Naive thymus-derived CD4-positive, alpha-beta T cell (primary cell): ENCODE measurements around the gene LEFTY2. TPM values are rescaled to one million over a fixed set of nuclear protein-coding genes. Genes with fewer than 3 reads are reported as not detected.
"Not testable (repeated sequence)": the region's sequence is repeated elsewhere in the genome, so short reads cannot be mapped to it uniquely, and the experiment has no call there.

Experiments used
- ATAC-seq: fragments of 150-1000 bp; cut with Tn5 transposase; 2 replicates; pipeline ENCODE4 v1.10.0; 2021; ENCODE audit warnings: mild to moderate bottlenecking, moderate library complexity
- CTCF ChIA-PET: fragments of 350-600 bp; sonication (Branson Sonifier 250); formaldehyde crosslinking; loops from one replicate; lab custom pipeline; 2021; ENCODE audit warnings: antibody characterized with exemption; lab: Charles Lee
- POLR2A ChIA-PET: fragments of 350-600 bp; sonication (Branson Sonifier 250); formaldehyde crosslinking; loops from one replicate; lab custom pipeline; 2021; ENCODE audit warnings: antibody characterized with exemption, inconsistent platforms; lab: Charles Lee
- DNase-seq, 9 donors: peaks; one replicate each; pipeline versions ENCODE4 v3.0.0 to v3.0.0-alpha.2; 2020 to 2022; ENCODE audit warnings: mixed read lengths in 1 of 9
- H3K27ac ChIP-seq: one replicate; pipeline ENCODE4 v1.7.0; 2013; ENCODE audit warnings: mild to moderate bottlenecking, low read depth, low read length, moderate library complexity
- H3K27me3 ChIP-seq, 2 donors: one replicate each; pipeline ENCODE4 v1.7.0; 2013; ENCODE audit warnings: low read length in 2 of 2, mild to moderate bottlenecking in 2 of 2, moderate library complexity in 2 of 2; ENCODE audit not compliant: control insufficient read depth in 2 of 2, insufficient read depth in 2 of 2
- H3K36me3 ChIP-seq, 3 experiments: 1 replicate in 2 of 3; 2 replicates in 1 of 3; pipeline ENCODE4 v1.7.0; 2013; ENCODE audit warnings: low read length in 3 of 3, mild to moderate bottlenecking in 3 of 3, moderate library complexity in 1 of 3; ENCODE audit not compliant: insufficient read depth in 3 of 3, control insufficient read depth in 2 of 3
- H3K4me1 ChIP-seq, 2 donors: one replicate each; pipeline ENCODE4 v1.7.0; 2013; ENCODE audit warnings: low read length in 2 of 2, mild to moderate bottlenecking in 2 of 2, moderate library complexity in 1 of 2; ENCODE audit not compliant: control insufficient read depth in 2 of 2, insufficient read depth in 2 of 2
- H3K4me3 ChIP-seq: 2 replicates; pipeline ENCODE4 v1.7.0; 2013; ENCODE audit warnings: mild to moderate bottlenecking, low read length
- H3K9me3 ChIP-seq, 3 experiments: 1 replicate in 2 of 3; 2 replicates in 1 of 3; pipeline ENCODE4 v1.7.0; 2013; ENCODE audit warnings: low read length in 3 of 3; ENCODE audit not compliant: control insufficient read depth in 2 of 3
- H3K27ac Mint-ChIP-seq, 9 donors: one replicate each; pipeline ENCODE4 v1.8.0; 2020 to 2022; ENCODE audit warnings: mixed read lengths in 9 of 9, mild to moderate bottlenecking in 8 of 9, moderate library complexity in 5 of 9, inconsistent platforms in 2 of 9
- H3K27me3 Mint-ChIP-seq, 5 donors: one replicate each; pipeline ENCODE4 v1.8.0; 2021 to 2022; ENCODE audit warnings: mixed read lengths in 5 of 5, mild to moderate bottlenecking in 1 of 5
- H3K36me3 Mint-ChIP-seq, 5 donors: one replicate each; pipeline ENCODE4 v1.8.0; 2020 to 2022; ENCODE audit warnings: mixed read lengths in 5 of 5, mild to moderate bottlenecking in 3 of 5, inconsistent platforms in 1 of 5
- H3K4me1 Mint-ChIP-seq, 7 donors: one replicate each; pipeline ENCODE4 v1.8.0; 2020 to 2022; ENCODE audit warnings: mixed read lengths in 7 of 7, mild to moderate bottlenecking in 3 of 7, inconsistent platforms in 1 of 7
- H3K4me3 Mint-ChIP-seq, 10 donors: one replicate each; pipeline ENCODE4 v1.8.0; 2020 to 2022; ENCODE audit warnings: mild to moderate bottlenecking in 10 of 10, mixed read lengths in 10 of 10, moderate library complexity in 6 of 10, inconsistent platforms in 2 of 10
- H3K9me3 Mint-ChIP-seq, 11 donors: one replicate each; pipeline ENCODE4 v1.8.0; 2020 to 2022; ENCODE audit warnings: mixed read lengths in 11 of 11, mild to moderate bottlenecking in 4 of 11, inconsistent platforms in 1 of 11, moderate library complexity in 1 of 11
- intact Hi-C, 2 donors: fragments of 100-400 bp; cut with micrococcal nuclease; formaldehyde crosslinking; loops; one replicate each; pipeline ENCODE4 v1.15.1; 2023
- microRNA-seq: library from miRNA; unstranded; fragments of <30 nt; microRNA quantifications from one replicate; pipeline ENCODE4 v1.2.0, GENCODE V29; 2022; ENCODE audit warnings: borderline microRNAs expressed
- polyA plus RNA-seq, 2 donors: library from polyadenylated mRNA; unstranded; fragments of 300-500 nt; fragmentation: Illumina TruSeq; gene quantifications; one replicate each; pipeline ENCODE4 v1.2.3, GENCODE V29; 2021
- total RNA-seq, 6 experiments: library from RNA in 5 of 6; stranded (reverse) in 5 of 6; gene quantifications; 1 replicate in 5 of 6; 2 replicates in 1 of 6; pipeline ENCODE4 v1.2.3 and lab custom pipeline; 2021 to 2026

LEFTY2 gene
- total and polyA plus RNA-seq, 7 experiments from 2014 or later = 0.45 TPM; not detected in 6

DNA sequence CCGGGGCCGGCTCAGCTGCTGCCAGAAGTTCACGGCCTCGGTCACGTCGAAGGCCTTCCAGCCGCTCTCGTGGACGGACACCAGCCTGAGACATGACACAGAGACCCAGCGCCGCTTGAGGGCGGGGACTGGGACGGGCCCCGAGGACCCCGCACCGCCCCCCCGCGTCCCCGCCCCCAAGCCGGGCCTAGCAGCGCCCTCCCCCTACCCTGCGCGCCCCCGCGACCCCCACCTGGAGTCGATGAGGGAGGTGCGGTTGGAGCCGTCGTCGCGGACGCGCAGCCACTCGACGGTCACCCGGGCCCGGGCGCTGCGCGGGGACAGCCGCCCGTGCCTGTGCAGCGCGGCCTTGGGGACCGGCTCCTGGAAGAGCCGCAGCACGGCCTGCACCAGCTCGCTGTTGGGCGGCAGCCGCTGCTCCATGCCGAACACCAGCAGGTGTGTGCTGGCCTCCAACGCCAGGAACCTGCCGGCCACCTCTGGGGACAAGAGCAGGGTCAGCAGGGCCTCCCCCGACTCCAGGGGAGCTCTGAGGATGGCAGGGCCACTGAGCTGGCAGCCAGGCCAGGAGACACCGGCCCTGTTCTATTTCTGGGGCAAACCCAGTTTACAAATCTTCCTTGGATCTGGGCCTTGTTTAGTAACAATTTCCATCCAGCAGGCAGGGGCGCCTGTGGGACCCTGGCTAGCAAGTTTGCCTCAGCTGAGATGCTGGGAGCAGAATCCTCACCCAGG lies 53.3 kb downstream of the LEFTY2 start:
- H3K36me3 Mint-ChIP-seq, H3K4me3 Mint-ChIP-seq, DNase-seq, H3K27ac ChIP-seq, H3K36me3 ChIP-seq, H3K27ac Mint-ChIP-seq, ATAC-seq, H3K4me1 ChIP-seq, CTCF ChIA-PET, H3K9me3 ChIP-seq, intact Hi-C loops, H3K9me3 Mint-ChIP-seq, H3K4me3 ChIP-seq, H3K27me3 ChIP-seq: not testable (repeated sequence)
- Mint-ChIP-seq H3K27me3 (peaks cover 0 to 39% (median 0%) of the 10 kb centered on the region in 5 donors), H3K4me1 (peaks cover 10 to 37% (median 19%) of the 10 kb centered on the region in 7 donors)
- POLR2A ChIA-PET = interaction anchor here (1.0 to 14.9 kb wide), 4 partner anchors 6 to 36 kb away, joined by 3 to 396 read pairs (median 202); partner anchors contain the start of genes LEFTY1, PYCR2 and TMEM63A

- Histone ChIP-seq H3K27ac (no peak overlapping the region), H3K4me1 (peaks cover 3 to 10% of the 10 kb centered on the region in 2 donors), H3K4me3 (no peak overlapping the region), H3K9me3 (no peaks in the 10 kb centered on the region), H3K36me3 (peaks cover 0 to 10% (median 0%) of the 10 kb centered on the region in 3 experiments), H3K27me3 (no peaks in the 10 kb centered on the region)
- intact Hi-C loops = no loop called here
- Mint-ChIP-seq H3K27me3 (peaks cover 0 to 39% (median 0%) of the 10 kb centered on the region in 5 donors), H3K4me1 (peaks cover 10 to 37% (median 19%) of the 10 kb centered on the region in 7 donors), H3K9me3 (peaks cover 0 to 3% (median 0%) of the 10 kb centered on the region in 11 donors), H3K27ac (peak overlapping the region in 2 of 9 donors; percentile 5 to 20), H3K36me3 (peaks cover 0 to 2% (median 0%) of the 10 kb centered on the region in 5 donors), H3K4me3 (no peak overlapping the region)
- ChIA-PET POLR2A (interaction anchor here (1.0 to 14.9 kb wide), 2 partner anchors 7 to 37 kb away, joined by 3 to 396 read pairs; partner anchors contain the start of genes LEFTY1 and PYCR2), CTCF (no interaction called here)
- ATAC-seq (no peak), DNase-seq (no peak)
Measured at GRCh38 chr1:225887030-225887314, 54.0 kb downstream of the LEFTY2 start.

Small RNAs within 50 kb of the gene (microRNA-seq; reads per million reads assigned to microRNA genes)
- 2.1 reads per million for gene MIR6741

Other genes starting within 250 kb of the LEFTY2 start
- 100 to 1,000 TPM in 3 of 5 experiments, 10 to 100 TPM in 2; 76.1 to 193 (median 145) TPM for gene SRP9, start 163.4 kb downstream of the LEFTY2 start, total RNA-seq
- 100 to 1,000 TPM; 179 to 349 TPM for gene SRP9, start 163.4 kb downstream of the LEFTY2 start, polyA plus RNA-seq
- gene EPHX1, start 131.1 kb downstream of the LEFTY2 start, total RNA-seq = 1 to 10 TPM; 1.5 to 3.2 (median 2.0) TPM
- under 1 TPM; 0.66 to 0.83 TPM for gene EPHX1, start 131.1 kb downstream of the LEFTY2 start, polyA plus RNA-seq
- gene TMEM63A, start 58.8 kb downstream of the LEFTY2 start, total RNA-seq = 100 to 1,000 TPM; 189 to 611 (median 383) TPM
- 10 to 100 TPM; 55.0 to 85.3 TPM for gene TMEM63A, start 58.8 kb downstream of the LEFTY2 start, polyA plus RNA-seq
- under 1 TPM in 2 of 5 experiments, not detected in 3; 0.84 to 0.85 TPM for gene LEFTY1, start 52.1 kb downstream of the LEFTY2 start, total RNA-seq
- not detected for gene LEFTY1, start 52.1 kb downstream of the LEFTY2 start, polyA plus RNA-seq
- 100 to 1,000 TPM in 3 of 5 experiments, 10 to 100 TPM in 2; 46.4 to 137 (median 109) TPM for gene PYCR2, start 17.0 kb downstream of the LEFTY2 start, total RNA-seq
- gene PYCR2, start 17.0 kb downstream of the LEFTY2 start, polyA plus RNA-seq = 100 to 1,000 TPM; 112 to 148 TPM
- gene SDE2, start 58.1 kb upstream of the LEFTY2 start, total RNA-seq = 10 to 100 TPM; 20.4 to 36.3 (median 20.8) TPM
- 1 to 10 TPM; 9.3 TPM for gene SDE2, start 58.1 kb upstream of the LEFTY2 start, polyA plus RNA-seq
- gene H3-3A, start 121.5 kb upstream of the LEFTY2 start, total RNA-seq = 100 to 1,000 TPM; 388 to 561 (median 412) TPM
- 100 to 1,000 TPM; 677 to 832 TPM for gene H3-3A, start 121.5 kb upstream of the LEFTY2 start, polyA plus RNA-seq
- 10 to 100 TPM; 19.6 to 29.9 (median 26.1) TPM for gene ACBD3, start 245.5 kb upstream of the LEFTY2 start, total RNA-seq
- gene ACBD3, start 245.5 kb upstream of the LEFTY2 start, polyA plus RNA-seq = 10 to 100 TPM; 15.4 to 21.3 TPM